22Rv1 (cell line): ENCODE measurements around the gene ACAP2.
"Not testable (repeated sequence)": the region's sequence is repeated elsewhere in the genome, so short reads cannot be mapped to it uniquely, and the experiment has no call there.

ENCODE experiments used
- H3K27ac ChIP-seq: fragments of 450-650 bp; 2 replicates; pipeline ENCODE4 v1.5.1; 2017
- ZFX ChIP-seq: fragments of 450-650 bp; IDR thresholded peaks from 2 replicates; pipeline ENCODE4 v1.6.1; 2017; ENCODE audit warnings: antibody characterized with exemption, borderline replicate concordance
- TF ChIP-seq, protein P1 (sequence below): fragments of 450-650 bp; IDR thresholded peaks from 2 replicates; pipeline ENCODE4 v1.5.1; 2017; ENCODE audit warnings: mild to moderate bottlenecking

The ACAP2 gene, protein sequence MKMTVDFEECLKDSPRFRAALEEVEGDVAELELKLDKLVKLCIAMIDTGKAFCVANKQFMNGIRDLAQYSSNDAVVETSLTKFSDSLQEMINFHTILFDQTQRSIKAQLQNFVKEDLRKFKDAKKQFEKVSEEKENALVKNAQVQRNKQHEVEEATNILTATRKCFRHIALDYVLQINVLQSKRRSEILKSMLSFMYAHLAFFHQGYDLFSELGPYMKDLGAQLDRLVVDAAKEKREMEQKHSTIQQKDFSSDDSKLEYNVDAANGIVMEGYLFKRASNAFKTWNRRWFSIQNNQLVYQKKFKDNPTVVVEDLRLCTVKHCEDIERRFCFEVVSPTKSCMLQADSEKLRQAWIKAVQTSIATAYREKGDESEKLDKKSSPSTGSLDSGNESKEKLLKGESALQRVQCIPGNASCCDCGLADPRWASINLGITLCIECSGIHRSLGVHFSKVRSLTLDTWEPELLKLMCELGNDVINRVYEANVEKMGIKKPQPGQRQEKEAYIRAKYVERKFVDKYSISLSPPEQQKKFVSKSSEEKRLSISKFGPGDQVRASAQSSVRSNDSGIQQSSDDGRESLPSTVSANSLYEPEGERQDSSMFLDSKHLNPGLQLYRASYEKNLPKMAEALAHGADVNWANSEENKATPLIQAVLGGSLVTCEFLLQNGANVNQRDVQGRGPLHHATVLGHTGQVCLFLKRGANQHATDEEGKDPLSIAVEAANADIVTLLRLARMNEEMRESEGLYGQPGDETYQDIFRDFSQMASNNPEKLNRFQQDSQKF

GRCh38 chr3:195442573-195443390 lies at the start of gene ACAP2:
Gene ACAP2, minus strand, starts transcription at chr3:195443020. Its CDS starts 173 bp downstream, at chr3:195442847.
- no peak for TF ChIP-seq ZFX
- TF ChIP-seq, protein P1, sequence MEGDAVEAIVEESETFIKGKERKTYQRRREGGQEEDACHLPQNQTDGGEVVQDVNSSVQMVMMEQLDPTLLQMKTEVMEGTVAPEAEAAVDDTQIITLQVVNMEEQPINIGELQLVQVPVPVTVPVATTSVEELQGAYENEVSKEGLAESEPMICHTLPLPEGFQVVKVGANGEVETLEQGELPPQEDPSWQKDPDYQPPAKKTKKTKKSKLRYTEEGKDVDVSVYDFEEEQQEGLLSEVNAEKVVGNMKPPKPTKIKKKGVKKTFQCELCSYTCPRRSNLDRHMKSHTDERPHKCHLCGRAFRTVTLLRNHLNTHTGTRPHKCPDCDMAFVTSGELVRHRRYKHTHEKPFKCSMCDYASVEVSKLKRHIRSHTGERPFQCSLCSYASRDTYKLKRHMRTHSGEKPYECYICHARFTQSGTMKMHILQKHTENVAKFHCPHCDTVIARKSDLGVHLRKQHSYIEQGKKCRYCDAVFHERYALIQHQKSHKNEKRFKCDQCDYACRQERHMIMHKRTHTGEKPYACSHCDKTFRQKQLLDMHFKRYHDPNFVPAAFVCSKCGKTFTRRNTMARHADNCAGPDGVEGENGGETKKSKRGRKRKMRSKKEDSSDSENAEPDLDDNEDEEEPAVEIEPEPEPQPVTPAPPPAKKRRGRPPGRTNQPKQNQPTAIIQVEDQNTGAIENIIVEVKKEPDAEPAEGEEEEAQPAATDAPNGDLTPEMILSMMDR: no peak

GRCh38 chr3:195475614-195476013 lies 32.8 kb upstream of the ACAP2 start:
- TF ChIP-seq, protein P1: no peak
- TF ChIP-seq ZFX: no peak
- H3K27ac ChIP-seq: no peak overlapping the region

More at GRCh38 chr3:195442573-195443390, at the start of gene ACAP2:
- peak within 1 kb of the TSS; percentile 84 for H3K27ac ChIP-seq

GRCh38 chr3:195475116-195475515 lies 32.3 kb upstream of the ACAP2 start:
- H3K27ac ChIP-seq: not testable (repeated sequence)

DNA sequence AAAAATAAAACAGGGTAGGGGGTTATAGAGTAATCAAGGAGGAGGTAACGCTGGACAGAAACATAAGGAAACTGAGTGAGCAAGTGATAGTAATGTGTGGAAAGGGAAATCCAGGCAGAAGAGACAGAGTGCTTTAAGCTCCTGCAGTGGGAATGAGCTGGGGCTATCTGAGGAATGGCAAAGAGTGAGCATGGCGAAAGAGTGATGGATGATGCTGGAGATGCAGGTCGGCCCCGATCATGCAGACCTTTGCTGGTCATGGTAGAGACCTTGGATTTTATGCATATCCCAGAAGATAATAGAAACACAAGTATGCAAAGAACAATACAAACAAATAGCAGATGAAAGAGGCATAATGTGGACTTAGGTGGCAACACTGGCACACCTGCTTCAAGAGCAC lies 26.0 kb upstream of the ACAP2 start:
- no peak for TF ChIP-seq ZFX
- TF ChIP-seq, protein P1: no peak
- H3K27ac ChIP-seq: no peak overlapping the region

DNA sequence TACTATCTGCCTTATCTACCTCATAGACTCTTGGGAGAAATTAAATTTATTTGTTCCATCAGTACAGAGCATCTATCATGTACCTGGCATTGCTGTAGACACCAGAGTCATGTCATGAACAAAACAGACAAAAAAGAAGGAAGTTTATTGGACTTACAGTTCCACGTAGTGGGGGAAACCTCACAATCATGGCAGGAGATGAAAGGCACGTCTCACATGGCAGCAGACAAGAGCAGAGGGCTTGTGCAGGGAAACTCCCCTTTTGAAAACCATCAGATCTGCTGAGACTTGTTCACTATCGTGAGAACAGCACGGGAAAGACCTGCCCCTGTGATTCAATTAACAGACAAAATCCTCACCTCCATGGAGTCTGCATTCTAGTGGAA lies 25.6 kb upstream of the ACAP2 start:
- TF ChIP-seq, protein P1: no peak
- TF ChIP-seq ZFX: no peak
- no peak overlapping the region for H3K27ac ChIP-seq

GRCh38 chr3:195467641-195468390 lies 25.0 kb upstream of the ACAP2 start:
- TF ChIP-seq ZFX: no peak
- TF ChIP-seq, protein P1: no peak
- H3K27ac ChIP-seq: no peak overlapping the region

GRCh38 chr3:195466251-195466650 lies 23.4 kb upstream of the ACAP2 start:
- no peak overlapping the region for H3K27ac ChIP-seq
- TF ChIP-seq ZFX: no peak

DNA sequence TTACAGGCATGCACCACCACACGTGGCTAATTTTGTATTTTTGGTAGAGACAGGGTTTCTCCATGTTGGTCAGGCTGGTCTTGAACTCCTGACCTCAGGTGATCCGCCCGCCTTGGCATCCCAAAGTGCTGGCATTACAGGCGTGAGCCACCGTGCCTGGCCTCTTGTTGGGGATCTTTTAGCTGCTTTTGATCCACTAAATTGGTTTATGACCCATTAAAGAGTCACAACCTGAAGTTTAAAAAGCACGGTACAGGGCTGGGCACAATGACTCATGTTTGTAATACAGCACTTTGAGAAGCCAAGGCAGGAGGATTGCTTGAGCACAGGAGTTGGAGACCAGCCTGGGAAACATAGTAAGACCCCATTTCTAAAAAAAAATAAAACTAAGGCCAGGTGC lies 20.1 kb upstream of the ACAP2 start:
- H3K27ac ChIP-seq: not testable (repeated sequence)
